GM18861 (cell line): ENCODE results near the gene TMEM151B.

Experiments
- ATAC-seq: cut with Tn5 transposase; IDR thresholded peaks from one replicate; pipeline ENCODE4 v1.9.1; 2021; ENCODE audit not compliant: unreplicated experiment

TMEM151B gene

DNA sequence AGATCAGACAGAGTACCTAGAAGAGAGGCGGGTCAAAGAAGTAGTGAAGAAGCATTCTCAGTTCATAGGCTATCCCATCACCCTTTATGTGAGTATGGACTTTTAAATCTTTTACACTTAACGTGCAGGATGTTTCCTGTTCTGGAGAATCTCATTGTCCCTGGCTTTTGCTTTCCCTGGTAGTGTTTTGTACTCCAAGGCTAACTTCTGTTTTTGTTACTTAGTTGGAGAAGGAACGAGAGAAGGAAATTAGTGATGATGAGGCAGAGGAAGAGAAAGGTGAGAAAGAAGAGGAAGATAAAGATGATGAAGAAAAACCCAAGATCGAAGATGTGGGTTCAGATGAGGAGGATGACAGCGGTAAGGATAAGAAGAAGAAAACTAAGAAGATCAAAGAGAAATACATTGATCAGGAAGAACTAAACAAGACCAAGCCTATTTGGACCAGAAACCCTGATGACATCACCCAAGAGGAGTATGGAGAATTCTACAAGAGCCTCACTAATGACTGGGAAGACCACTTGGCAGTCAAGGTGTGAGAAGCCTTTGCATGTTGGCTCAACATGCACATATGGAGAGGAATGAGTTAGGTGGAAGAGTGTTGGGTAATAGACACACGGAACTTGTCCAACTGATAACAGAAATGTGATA is 20.1 kb upstream of the TMEM151B start:
- no peak for ATAC-seq

DNA sequence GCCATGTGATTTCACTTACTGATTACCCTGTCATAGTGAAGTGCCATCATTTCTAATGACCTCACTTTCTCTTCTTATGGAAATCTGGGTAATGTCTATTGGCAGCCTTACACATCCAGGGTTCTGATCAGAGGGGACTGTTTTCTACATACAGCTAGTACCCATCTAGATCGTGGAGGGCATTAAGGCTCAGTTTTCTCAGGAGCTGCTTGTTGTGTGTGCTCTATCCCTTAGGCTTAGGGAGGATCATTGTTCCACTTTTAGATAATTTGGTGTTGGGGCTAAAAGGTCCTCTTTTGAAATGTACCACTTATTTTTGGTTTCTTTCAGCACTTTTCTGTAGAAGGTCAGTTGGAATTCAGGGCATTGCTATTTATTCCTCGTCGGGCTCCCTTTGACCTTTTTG is 19.5 kb upstream of the TMEM151B start:
- no peak for ATAC-seq

DNA sequence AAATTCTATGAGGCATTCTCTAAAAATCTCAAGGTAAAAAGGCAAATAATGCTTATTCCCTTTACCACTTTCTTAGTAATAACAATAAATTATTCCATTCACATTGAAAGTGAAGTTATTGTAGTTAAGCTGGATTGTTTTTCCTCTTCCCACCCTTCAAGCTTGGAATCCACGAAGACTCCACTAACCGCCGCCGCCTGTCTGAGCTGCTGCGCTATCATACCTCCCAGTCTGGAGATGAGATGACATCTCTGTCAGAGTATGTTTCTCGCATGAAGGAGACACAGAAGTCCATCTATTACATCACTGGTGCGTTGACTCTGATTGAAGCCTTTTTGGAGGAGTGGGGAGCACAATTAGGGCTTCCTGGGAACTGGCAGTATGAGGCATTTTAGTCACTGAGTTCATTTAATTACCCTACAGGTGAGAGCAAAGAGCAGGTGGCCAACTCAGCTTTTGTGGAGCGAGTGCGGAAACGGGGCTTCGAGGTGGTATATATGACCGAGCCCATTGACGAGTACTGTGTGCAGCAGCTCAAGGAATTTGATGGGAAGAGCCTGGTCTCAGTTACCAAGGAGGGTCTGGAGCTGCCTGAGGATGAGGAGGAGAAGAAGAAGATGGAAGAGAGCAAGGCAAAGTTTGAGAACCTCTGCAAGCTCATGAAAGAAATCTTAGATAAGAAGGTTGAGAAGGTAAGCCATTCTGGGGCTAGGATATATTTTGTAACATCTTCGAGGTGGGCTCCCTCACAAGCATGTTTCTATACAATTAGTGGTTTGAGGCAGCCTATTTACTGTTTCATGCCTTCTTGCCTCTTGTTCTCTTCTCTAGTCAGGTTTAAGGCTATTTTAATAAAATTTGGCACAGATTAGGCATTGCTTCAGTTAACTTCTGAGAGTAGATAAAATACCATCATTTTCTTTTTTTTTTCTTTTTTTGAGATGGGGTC is 18.4 kb upstream of the TMEM151B start:
- ATAC-seq, result no peak

DNA sequence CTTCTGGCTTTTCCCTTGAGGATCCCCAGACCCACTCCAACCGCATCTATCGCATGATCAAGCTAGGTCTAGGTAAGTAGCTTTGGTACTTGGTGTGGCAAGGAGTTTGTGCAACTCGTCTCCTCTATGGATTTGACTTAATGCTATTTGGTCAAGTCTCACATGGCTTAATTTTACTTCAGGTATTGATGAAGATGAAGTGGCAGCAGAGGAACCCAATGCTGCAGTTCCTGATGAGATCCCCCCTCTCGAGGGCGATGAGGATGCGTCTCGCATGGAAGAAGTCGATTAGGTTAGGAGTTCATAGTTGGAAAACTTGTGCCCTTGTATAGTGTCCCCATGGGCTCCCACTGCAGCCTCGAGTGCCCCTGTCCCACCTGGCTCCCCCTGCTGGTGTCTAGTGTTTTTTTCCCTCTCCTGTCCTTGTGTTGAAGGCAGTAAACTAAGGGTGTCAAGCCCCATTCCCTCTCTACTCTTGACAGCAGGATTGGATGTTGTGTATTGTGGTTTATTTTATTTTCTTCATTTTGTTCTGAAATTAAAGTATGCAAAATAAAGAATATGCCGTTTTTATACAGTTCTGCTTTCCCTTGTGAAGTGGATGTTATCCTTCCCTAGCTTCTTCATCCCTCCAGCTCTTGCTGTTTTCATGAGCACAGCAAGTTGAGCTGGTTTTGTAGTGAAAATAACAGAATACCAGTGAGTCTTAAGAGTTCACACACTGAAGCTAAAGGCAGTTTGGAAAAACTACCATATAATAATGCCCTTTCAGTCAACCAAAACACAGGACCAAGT is 16.7 kb upstream of the TMEM151B start:
- no peak for ATAC-seq

DNA sequence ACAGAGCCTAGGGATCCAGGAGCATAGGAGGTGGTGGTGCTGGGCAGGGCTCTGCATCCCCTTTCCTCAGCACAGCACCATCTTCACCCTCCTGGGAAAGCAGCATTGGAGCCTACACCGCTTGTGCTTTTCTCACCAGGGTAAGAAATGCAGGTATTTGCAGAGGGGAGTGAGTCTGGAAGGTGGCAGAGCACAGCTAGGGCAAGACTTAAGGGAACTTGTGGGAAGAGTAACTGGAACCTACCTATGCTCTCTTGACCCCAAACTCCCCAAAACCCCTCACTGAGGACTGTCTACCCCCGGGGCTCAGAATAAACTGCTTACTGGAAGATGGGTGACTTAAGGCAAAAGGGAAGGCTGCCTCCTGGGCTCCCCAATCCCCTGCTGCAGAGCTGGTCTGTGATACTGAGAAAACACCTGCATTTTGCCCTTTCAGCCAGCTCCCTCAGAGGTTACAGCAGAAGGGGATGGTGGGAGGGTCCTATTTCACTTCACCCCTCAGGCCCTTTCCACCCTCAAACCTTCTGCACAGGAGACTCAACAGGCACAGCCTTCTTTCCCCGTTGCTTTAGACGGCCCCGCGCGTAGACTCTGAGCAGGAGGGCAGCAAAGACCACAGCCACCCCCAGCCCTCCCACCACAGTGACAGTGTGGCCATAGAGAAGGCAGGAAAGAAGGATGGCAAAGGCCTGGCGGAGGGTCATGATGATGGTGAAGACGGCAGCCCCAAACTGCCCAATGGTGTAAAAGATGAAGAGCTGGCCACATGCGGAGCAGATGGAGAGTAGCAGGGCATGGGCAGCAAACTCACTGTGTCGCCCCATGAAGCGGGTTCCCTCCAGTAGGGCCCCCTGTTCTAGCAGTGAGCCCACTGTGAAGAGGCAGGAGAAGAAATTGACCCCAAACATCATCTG is 15.8 kb upstream of the TMEM151B start:
- ATAC-seq, result no peak

DNA sequence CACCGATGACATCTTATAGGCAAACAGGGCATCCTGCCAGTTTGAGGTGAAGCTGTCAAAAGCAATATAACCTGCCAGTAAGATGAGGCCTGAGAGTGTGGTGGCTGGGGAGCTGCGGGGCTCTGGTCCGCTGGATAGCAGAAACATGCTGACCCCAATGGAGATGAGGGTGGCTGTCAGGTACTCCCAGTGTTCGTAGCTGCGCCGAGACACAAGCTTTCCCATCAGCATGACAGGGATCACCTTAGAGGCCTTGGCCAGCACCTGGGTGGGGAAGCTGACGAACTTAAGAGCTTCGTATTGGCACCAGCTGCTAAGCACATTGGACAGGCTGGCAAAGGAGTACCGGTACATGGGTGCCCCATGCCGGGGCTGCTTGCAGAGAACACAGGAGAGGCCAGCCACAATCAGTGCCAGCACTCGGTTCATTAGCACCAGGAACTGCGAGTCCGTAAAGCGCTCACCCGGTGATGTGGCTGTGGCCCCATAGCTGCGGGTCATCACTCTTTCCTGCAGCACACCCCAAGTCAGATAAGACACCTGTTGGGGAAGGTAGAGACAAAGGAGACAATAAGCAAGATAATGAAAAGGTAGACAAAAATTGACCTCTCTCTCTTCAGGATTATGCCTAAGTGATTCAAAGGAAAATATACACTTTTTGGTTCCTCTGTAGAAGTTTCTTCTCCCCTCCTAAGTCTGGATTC is 15.0 kb upstream of the TMEM151B start:
- ATAC-seq, result no peak

DNA sequence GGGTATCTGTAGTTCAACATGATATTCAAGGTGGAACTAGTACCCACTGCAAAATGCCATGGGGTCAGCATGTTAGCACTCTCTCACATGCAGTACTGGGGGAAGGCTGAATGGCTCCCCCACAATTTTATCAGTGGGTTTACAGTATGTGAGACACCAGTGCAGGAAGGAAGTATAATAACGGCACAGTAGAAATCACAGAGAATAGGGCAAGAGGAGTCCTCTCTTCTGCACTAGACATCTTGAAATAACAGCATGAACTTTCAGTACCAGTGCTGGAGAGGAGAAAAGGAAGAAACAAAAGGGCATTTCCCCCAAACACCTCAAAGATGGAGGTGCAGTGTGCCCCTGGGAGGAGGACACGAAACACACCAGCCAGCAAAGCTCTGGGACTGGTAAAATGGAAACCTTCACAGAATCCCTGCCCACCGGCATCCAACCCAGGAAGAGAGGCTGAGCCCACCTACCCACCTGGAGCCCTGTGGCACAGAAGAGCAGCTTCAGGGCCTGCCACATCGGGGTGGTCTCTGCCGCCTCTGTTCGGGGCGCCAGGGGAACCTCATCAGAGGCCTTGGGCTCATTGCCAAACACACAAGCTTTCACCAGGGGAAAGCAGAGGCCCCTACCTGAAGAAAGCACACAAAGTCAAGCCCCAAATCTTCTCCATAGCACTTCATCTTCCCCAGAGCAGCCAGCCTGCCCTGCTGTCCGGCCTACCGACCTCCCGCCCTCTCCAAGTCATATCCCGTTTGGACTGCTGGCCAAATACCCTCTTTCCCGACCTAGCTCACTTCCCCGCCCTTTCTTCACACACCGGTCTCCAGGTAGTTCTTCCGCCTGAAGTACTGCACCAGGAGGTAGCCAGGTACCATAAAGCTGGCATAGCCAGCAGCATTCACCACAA is 14.1 kb upstream of the TMEM151B start:
- no peak for ATAC-seq

DNA sequence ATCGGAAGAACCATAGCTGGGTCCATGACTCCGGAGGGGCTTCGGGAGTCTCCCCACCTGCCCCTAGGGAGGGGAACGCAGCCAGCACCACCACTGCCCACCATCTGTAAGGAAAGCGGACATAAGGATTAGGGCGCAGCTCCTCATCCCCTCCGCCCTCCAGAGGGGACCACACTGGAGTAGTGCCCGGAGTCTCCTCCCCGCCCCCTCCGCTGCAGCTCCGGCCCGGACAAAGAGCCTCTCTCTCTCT is 13.6 kb upstream of the TMEM151B start:
- ATAC-seq, result no peak

DNA sequence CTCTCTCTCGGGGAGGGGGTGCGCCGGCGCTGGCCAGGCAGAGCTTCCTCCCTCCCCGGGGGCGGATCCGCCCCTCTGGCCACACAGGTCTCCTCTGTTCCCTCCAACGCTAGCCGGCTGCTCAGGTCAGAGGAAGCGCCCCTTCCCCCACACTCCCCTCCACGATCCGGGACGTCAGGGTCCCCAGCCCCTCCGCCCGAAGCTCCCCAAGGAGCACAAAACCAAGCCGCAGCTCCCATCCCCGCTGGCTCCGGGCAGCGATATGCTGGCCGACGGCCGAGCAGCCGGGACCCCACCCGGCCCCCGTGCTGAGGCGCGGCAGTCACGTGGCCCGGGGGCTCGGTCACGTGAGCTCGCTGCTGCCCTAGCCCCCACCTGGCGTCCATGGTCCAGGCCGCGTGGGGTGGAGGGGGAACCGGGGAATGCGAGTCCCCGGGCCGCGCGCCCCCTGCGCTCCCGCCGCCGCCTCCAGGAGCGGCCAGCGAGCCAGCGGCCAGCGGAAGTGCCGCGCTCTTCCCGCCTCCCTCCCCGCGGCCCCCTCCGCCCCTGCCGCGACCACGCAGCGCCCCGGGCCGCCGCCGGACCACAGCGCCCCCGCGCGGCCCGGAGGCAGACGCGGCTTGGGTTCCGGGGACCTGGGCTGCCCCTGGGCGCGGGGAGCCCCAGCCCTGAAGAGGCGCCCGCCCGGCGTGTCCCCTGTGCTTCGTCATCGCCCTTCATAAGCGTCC is 13.1 kb upstream of the TMEM151B start, which contains the start of gene SLC35B2:
Gene SLC35B2, minus strand, starts transcription at position 504 of the 728 bp plus-strand sequence. Its CDS starts 118 bp downstream, at position 386.
- ATAC-seq, result peak; percentile 36

DNA sequence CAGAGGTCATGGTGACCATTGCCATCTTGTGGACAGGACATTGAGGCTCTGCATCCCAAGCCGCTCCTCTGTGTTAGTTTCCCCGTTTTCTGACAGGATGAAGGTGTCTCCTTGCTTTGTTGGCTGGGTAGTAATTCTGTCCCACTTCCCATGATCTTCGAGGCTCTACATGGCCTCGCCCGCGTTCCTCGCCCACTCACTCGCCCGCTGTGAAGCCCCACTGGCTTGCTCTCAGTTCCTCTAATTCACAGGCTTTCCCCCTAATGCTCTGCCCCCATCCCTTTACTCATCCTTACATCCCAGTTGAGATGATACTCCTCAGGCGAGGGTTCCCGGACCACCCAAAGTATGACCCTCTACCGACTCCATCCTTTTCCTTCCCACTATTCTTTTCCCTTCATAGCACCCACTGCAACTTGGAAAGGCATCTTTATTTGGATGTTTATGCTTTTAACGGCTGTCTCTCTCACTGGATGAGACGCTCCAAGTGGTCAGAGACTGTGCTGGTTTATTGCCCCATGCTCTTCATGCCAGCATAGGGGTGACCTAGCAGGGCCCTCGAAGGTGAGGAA is 12.4 kb upstream of the TMEM151B start:
- ATAC-seq, result peak; percentile 13

DNA sequence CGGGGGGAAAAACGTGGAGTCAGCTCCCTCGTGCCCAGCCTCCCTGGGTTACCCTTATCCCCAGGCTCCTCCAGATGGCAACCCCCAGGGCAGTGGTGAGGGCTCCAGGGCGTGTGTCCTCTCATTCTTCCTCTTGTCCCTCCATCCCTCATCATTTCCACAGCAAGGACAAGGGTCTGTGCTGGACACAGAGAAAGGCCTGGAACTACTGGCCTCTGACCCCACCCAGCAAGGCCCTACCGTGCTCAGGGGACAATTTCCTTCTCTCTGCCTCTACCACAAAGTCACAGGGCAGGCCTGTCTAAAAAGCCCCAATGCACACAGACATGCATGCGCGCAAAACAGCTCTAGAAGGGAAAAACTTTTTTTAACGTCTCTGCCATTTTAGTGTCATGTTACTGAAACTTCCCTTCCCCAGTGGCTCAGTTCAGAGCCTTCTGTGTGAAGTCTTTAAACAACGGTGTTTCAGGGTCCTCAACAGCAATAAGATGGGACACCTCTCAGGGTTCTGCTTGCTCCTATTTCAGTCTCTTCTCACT is 11.9 kb upstream of the TMEM151B start:
- no peak for ATAC-seq

DNA sequence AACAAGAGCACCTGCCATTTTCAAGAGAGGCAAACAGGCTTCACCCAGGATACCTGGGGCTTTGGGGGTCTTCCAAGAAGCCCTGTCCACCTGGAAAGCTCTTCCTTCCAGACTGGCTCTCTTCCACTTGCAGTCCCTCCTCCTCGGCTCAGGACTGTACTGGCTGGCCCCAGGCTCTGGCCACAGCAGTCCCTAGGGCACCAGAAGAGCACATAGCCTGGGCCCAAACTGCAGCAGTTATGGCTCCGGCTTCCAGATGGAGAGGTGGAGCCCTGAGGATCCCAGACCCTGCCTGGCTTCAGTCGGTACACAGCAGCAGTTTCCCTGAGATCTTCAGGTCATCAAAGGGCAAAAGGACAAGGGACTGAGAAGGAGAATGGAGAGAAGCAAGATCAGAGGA is 11.3 kb upstream of the TMEM151B start:
- ATAC-seq, result no peak

DNA sequence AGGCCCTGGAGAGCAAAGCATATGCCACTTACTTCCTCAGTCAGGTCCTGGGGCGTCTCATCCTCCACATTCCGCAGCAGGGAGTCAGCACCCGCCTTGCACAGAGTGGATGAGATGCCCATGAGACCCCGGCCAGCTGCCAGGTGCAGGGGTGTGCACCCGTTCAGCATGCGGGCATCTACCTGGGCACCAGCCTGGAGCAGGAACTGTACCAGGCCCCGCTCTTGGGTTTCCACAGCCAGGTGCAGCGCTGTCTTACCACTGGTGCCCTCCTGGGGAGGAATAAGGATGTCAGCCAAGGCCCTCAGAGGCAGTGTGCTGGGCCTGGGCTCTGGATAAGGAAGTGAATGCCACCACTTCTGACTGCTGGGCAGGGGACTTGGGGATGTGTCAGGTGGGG is 10.2 kb upstream of the TMEM151B start:
- ATAC-seq, result no peak

DNA sequence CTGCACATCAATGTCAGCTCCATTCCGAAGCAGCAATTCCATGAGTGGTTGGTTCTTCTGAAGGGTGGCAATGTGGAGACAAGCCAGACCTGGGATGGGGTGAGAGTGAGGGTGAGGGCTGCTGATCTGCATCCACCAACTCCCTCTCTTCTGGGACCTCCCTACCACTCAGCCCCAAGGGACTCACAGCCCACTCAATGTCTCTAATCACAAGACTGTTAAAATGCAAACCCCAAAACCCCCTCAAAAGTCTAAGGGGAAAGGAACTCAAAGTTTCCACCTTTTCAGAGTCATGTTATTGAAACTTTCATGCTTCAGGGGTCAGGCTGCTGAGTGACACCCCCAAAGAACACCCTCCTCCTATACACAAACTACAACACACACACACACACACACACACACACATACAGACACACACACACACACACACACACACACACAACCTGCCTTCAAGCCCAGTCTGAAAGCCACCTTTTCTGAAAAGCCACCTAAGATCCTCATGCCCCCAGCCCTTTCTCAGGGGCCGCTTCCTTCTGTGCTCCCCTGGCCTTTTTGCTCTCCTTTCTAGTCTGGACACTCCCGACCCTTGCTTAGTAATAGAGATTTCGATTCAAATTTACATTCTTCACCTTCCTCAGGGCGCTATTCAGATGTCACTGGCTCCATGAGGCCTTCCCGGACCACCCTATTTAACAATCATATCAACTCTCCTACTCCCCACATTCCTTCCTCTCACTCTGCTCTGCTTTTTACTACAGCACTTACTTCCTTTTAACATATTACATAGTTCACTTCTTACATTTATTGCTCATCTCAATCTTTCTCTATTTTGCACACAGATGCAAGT is 9.6 kb upstream of the TMEM151B start:
- ATAC-seq, result no peak

DNA sequence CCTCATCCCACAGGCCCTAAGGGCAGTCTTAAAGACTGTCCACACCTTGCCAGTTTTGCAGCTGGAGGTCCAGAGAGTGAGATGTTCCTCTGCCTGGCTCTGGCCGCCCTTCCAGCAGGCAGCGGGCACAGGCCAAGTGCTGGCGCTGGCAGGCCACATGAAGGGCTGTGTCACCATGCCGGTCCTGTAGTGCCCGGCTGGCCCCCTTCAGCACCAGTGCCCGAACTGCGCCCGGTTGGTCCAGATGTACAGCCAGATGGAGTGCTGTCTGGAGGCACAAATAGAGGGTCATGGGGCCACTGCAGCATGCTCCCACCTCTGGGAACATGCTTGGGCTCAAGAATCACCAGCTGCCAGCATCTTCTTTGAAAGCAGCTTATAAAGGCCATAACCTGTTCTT is 8.7 kb upstream of the TMEM151B start:
- ATAC-seq, result no peak

DNA sequence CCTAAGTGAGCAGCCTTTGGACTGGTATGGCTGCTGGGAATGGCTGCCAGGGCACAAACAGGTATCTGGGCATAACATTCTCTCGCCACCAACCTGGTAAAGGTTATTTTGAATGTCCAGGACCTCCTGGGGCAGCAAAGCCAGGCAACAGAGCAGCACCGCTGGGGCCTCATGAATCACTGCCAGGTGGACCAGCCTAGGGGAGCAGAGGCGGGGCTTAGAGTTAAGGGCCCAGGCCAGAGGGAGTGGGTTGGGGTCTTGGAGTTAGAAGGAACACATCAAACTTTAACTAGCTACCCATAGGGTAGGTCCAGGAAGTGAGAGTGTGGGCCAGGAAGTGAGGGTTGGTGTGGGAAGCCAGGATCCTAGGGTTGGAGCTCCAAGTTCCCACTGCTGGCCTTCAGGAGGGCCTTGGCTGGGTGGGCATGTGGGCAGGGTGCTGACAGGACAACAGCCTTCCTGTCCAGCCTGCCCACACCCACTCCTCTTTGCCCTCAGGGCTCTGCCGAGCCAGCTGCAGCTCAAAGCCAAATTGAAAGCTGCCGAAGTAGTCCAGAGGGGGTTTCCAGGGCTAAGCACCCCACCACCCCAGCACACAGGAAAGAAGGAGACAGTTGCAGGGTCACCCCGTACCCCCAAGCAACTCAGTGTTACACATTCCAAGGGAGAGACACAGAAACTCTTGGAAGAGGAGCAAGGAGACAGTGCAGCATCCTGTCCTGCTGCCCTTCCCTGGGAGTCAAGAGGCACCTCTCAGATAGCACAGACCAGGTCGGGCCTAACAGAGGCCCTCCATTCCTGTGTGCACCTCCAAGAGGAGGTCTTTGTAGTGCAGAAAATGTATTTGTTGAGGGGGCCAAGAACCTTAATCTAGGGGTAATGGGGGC is 7.5 kb upstream of the TMEM151B start:
- ATAC-seq, result no peak
